MM.1S (cell line): Measurements from ENCODE around the gene LMOD3.

Source experiments
- CTCF ChIP-seq: fragments of 300-600 bp; sonication (generic); IDR thresholded peaks from 2 replicates; pipeline ENCODE4 v1.5.1; 2016; ENCODE audit warnings: antibody characterized with exemption, low read length, mixed read lengths
- EZH2 ChIP-seq: fragments of 300-600 bp; sonication (generic); optimal IDR thresholded peaks from 2 replicates; pipeline ENCODE3; 2017; ENCODE audit warnings: low read depth, mild to moderate bottlenecking, antibody characterized with exemption, low read length, mixed read lengths

DNA sequence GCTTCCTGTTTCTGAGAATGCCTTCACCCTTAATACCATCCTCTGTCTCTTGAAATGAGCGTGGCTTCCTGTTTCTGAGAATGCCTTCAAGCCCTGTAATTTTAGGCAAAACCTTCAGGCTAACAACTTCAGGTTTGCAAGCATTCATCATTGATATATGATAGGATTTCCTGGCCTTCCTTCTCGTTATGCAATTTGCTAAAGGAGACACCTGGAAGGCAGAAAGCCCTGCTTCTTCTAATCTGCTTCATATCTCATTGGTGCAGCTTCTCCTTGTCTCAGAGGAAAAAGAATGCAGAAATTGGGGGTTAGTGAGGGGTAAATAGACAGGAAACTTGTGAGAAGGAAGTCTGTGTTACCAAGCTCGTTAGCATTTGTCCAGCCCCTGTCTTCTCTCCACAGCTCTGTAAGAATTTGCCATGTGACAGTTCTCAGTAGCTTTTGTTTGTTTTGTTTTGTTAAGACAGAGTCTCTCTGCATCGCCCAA is 30.3 kb downstream of the LMOD3 start:
- TF ChIP-seq CTCF (no peak), EZH2 (no peak)
